GM18519 (cell line): ENCODE measurements around the gene SLIT3.

Source experiments
- ATAC-seq: cut with Tn5 transposase; IDR thresholded peaks from one replicate; pipeline ENCODE4 v1.9.1; 2021; ENCODE audit warnings: mild to moderate bottlenecking, moderate library complexity; ENCODE audit not compliant: unreplicated experiment, low FRiP score

Gene SLIT3

GRCh38 chr5:169299663-169300467 lies 1.1 kb downstream of the SLIT3 start:
- no peak for ATAC-seq

- no peak for ATAC-seq
These were observed 1.7 kb downstream of the SLIT3 start for GRCh38 chr5:169299191-169299662.

- no peak for ATAC-seq
These were observed 2.7 kb downstream of the SLIT3 start for GRCh38 chr5:169298193-169298592.

- no peak for ATAC-seq
These were observed 4.4 kb downstream of the SLIT3 start for GRCh38 chr5:169296419-169297143.

- no peak for ATAC-seq
These were observed 5.6 kb downstream of the SLIT3 start for GRCh38 chr5:169295306-169295705.

GRCh38 chr5:169294621-169295020 lies 6.3 kb downstream of the SLIT3 start:
- ATAC-seq, result no peak

GRCh38 chr5:169291877-169292276 lies 9.1 kb downstream of the SLIT3 start:
- no peak for ATAC-seq

GRCh38 chr5:169290895-169291294 lies 10.0 kb downstream of the SLIT3 start:
- no peak for ATAC-seq

- no peak for ATAC-seq
These were observed 11.4 kb downstream of the SLIT3 start for GRCh38 chr5:169289520-169289919.

- no peak for ATAC-seq
These were observed 12.6 kb downstream of the SLIT3 start for GRCh38 chr5:169288066-169288930.

- ATAC-seq, result no peak
These were observed 13.4 kb downstream of the SLIT3 start for GRCh38 chr5:169287529-169287928.

- no peak for ATAC-seq
These were observed 14.2 kb downstream of the SLIT3 start for GRCh38 chr5:169286572-169287300.

- ATAC-seq, result no peak
These were observed 17.1 kb downstream of the SLIT3 start for GRCh38 chr5:169283887-169284286.

GRCh38 chr5:169281625-169282024 lies 19.3 kb downstream of the SLIT3 start:
- ATAC-seq, result no peak

GRCh38 chr5:169280696-169281095 lies 20.2 kb downstream of the SLIT3 start:
- no peak for ATAC-seq

GRCh38 chr5:169280286-169280685 lies 20.7 kb downstream of the SLIT3 start:
- ATAC-seq, result no peak

- ATAC-seq, result no peak
These were observed 21.8 kb downstream of the SLIT3 start for GRCh38 chr5:169279125-169279524.

- no peak for ATAC-seq
These were observed 27.1 kb downstream of the SLIT3 start for GRCh38 chr5:169273881-169274280.

GRCh38 chr5:169273451-169273850 lies 27.5 kb downstream of the SLIT3 start:
- ATAC-seq, result no peak

GRCh38 chr5:169272731-169273427 lies 28.1 kb downstream of the SLIT3 start:
- ATAC-seq, result no peak
